Sigmoid colon (tissue), 7 donors: ENCODE results near the gene HOMER2. TPM values are rescaled to one million over a fixed set of nuclear protein-coding genes. Genes with fewer than 3 reads are reported as not detected.
"Not testable (repeated sequence)": the region's sequence is repeated elsewhere in the genome, so short reads cannot be mapped to it uniquely, and the experiment has no call there.

ENCODE experiments used
- DNase-seq: peaks from one replicate; pipeline ENCODE4 v3.0.0-alpha.2; 2019
- H3K27ac ChIP-seq, 4 donors: fragments of 200-600 bp; sonication (generic); one replicate each; pipeline ENCODE4 v1.5.1; 2016 to 2019; ENCODE audit warnings: mild to moderate bottlenecking in 1 of 4
- H3K27me3 ChIP-seq, 3 donors: fragments of 200-600 bp; sonication (generic); one replicate each; pipeline ENCODE4 v1.5.1; 2019; ENCODE audit warnings: mild to moderate bottlenecking in 1 of 3
- H3K36me3 ChIP-seq, 4 donors: fragments of 200-600 bp; sonication (generic); one replicate each; pipeline ENCODE4 v1.5.1; 2016 to 2019
- H3K4me1 ChIP-seq, 4 donors: fragments of 200-600 bp; sonication (generic); one replicate each; pipeline ENCODE4 v1.5.1; 2017 to 2019
- H3K4me3 ChIP-seq, 4 donors: fragments of 200-600 bp; sonication (generic); one replicate each; pipeline ENCODE4 v1.5.1; 2017 to 2019; ENCODE audit warnings: mild to moderate bottlenecking in 2 of 4, moderate library complexity in 1 of 4
- H3K9me3 ChIP-seq, 4 donors: fragments of 200-600 bp in 3 of 4; sonication (generic) in 3 of 4; one replicate each; pipeline versions ENCODE4 v1.5.1 to v1.6.1; 2013 to 2019
- CTCF ChIP-seq, 4 experiments: fragments of 450-650 bp in 3 of 4; fragments of 200-600 bp in 1 of 4; IDR thresholded peaks; one replicate each; pipeline ENCODE4 v1.5.1; 2016 to 2019; ENCODE audit warnings: antibody characterized with exemption in 4 of 4, mild to moderate bottlenecking in 3 of 4, moderate library complexity in 2 of 4
- EP300 ChIP-seq, 4 donors: sonication (generic); formaldehyde crosslinking; IDR thresholded peaks; one replicate each; pipeline ENCODE4 v1.6.1; 2017; ENCODE audit warnings: antibody characterized with exemption in 4 of 4
- POLR2A ChIP-seq, 2 donors: fragments of 450-650 bp; IDR thresholded peaks; one replicate each; pipeline ENCODE4 v1.6.1; 2016; ENCODE audit warnings: antibody characterized with exemption in 2 of 2, mild to moderate bottlenecking in 2 of 2, moderate library complexity in 2 of 2
- POLR2AphosphoS5 ChIP-seq, 4 donors: sonication (generic); formaldehyde crosslinking; IDR thresholded peaks; one replicate each; pipeline ENCODE4 v1.6.1; 2017; ENCODE audit warnings: antibody characterized with exemption in 4 of 4
- WGBS, 2 donors: extraction: QIAGEN DNeasy Blood & Tissue Kit; methylation state at CpG; one replicate each; pipeline ENCODE4 v1.1.7; 2013; 5-methylcytosine and 5-hydroxymethylcytosine counted together
- intact Hi-C: fragments of 100-400 bp; cut with DNase I; formaldehyde crosslinking; loops from one replicate; pipeline ENCODE4 v1.15.1; 2023
- polyA plus RNA-seq, 3 donors: library from polyadenylated mRNA; stranded (reverse); fragments of 200-250 nt; gene quantifications; one replicate each; pipeline ENCODE4 v1.2.3, GENCODE V29; 2013
- total RNA-seq, 4 donors: library from RNA; depleted of rRNA; stranded (reverse); fragments of >200 nt; gene quantifications; one replicate each; pipeline ENCODE4 v1.1.0, GENCODE V29; 2016
- donor health status: healthy with polysubstance abuse.
- donor health status: Bipolar disorder and iron deficiency.
- donor health status: healthy.

Gene HOMER2
- total and polyA plus RNA-seq, 7 donors: under 0.01 to 16.8 (median 7.1) TPM

GRCh38 chr15:82898961-82899360 lies 53.6 kb downstream of the HOMER2 start:
- H3K27me3 ChIP-seq: no peaks in the 10 kb centered on the region
- no peak overlapping the region for H3K4me3 ChIP-seq
- H3K9me3 ChIP-seq: no peaks in the 10 kb centered on the region
- H3K36me3 ChIP-seq: no peaks in the 10 kb centered on the region
- 89 to 98% methylated on average over 2 of the region's 2 CpGs for WGBS, 2 donors
- intact Hi-C loops: loop anchor here (5.0 kb wide), 1 partner anchor 53 kb away; the partner anchor contains the start of gene HOMER2
- H3K4me1 ChIP-seq: peaks cover 0 to 34% (median 12%) of the 10 kb centered on the region in 4 donors
- no peak for DNase-seq
- TF ChIP-seq EP300 (IDR thresholded peaks at IDR 0.05): no peak
- no peak for TF ChIP-seq POLR2A (IDR thresholded peaks at IDR 0.05)
- no peak for TF ChIP-seq CTCF (IDR thresholded peaks at IDR 0.05)
- no peak for TF ChIP-seq POLR2AphosphoS5 (IDR thresholded peaks at IDR 0.05)
- no peak overlapping the region for H3K27ac ChIP-seq

- peaks cover 0 to 39% (median 14%) of the 10 kb centered on the region in 4 donors for H3K4me1 ChIP-seq
- H3K27me3 ChIP-seq: no peaks in the 10 kb centered on the region
- H3K36me3 ChIP-seq: no peaks in the 10 kb centered on the region
- intact Hi-C loops: loop anchor here (5.0 kb wide), 1 partner anchor 56 kb away; the partner anchor contains the start of gene HOMER2
- no peak for DNase-seq
- H3K27ac ChIP-seq: no peak overlapping the region
- WGBS, 2 donors: 91 to 94% methylated on average over 5 of the region's 5 CpGs
- H3K4me3 ChIP-seq: no peak overlapping the region
- TF ChIP-seq EP300 (IDR thresholded peaks at IDR 0.05) (no peak), POLR2AphosphoS5 (IDR thresholded peaks at IDR 0.05) (no peak), POLR2A (IDR thresholded peaks at IDR 0.05) (no peak), CTCF (IDR thresholded peaks at IDR 0.05) (no peak)
- no peaks in the 10 kb centered on the region for H3K9me3 ChIP-seq
These were observed 56.5 kb downstream of the HOMER2 start for GRCh38 chr15:82895983-82896382.

GRCh38 chr15:82894971-82895520 lies 57.5 kb downstream of the HOMER2 start:
- Histone ChIP-seq H3K4me3 (no peak overlapping the region), H3K9me3 (no peaks in the 10 kb centered on the region), H3K27me3 (no peaks in the 10 kb centered on the region), H3K27ac (peak overlapping the region in 3 of 4 donors; percentile 3 to 62 (median 44)), H3K4me1 (peaks cover 0 to 48% (median 22%) of the 10 kb centered on the region in 4 donors), H3K36me3 (no peaks in the 10 kb centered on the region)
- intact Hi-C loops: loop anchor here (5.0 kb wide), 1 partner anchor 57 kb away; the partner anchor contains the start of gene HOMER2
- DNase-seq: no peak
- TF ChIP-seq POLR2AphosphoS5 (IDR thresholded peaks at IDR 0.05) (peak in 1 of 4 donors; percentile 73), POLR2A (IDR thresholded peaks at IDR 0.05) (no peak)
- 51 to 56% methylated on average over 4 of the region's 4 CpGs for WGBS, 2 donors

GRCh38 chr15:82893473-82893872 lies 59.0 kb downstream of the HOMER2 start:
- DNase-seq, H3K27ac ChIP-seq, H3K27me3 ChIP-seq, H3K4me3 ChIP-seq, H3K36me3 ChIP-seq, intact Hi-C loops, H3K9me3 ChIP-seq: not testable (repeated sequence)
- WGBS, 2 donors: 92 to 94% methylated on average over 12 of the region's 12 CpGs
- H3K4me1 ChIP-seq: peaks cover 0 to 43% (median 22%) of the 10 kb centered on the region in 4 donors

GRCh38 chr15:82892573-82892972 lies 59.9 kb downstream of the HOMER2 start:
- Histone ChIP-seq H3K27me3 (no peaks in the 10 kb centered on the region), H3K9me3 (no peaks in the 10 kb centered on the region), H3K4me1 (peaks cover 0 to 34% (median 22%) of the 10 kb centered on the region in 4 donors), H3K36me3 (no peaks in the 10 kb centered on the region), H3K4me3 (no peak overlapping the region), H3K27ac (no peak overlapping the region)
- WGBS, 2 donors: 91 to 94% methylated on average over 9 of the region's 9 CpGs
- intact Hi-C loops: no loop called here
- TF ChIP-seq EP300 (IDR thresholded peaks at IDR 0.05) (no peak), POLR2AphosphoS5 (IDR thresholded peaks at IDR 0.05) (no peak), POLR2A (IDR thresholded peaks at IDR 0.05) (no peak), CTCF (IDR thresholded peaks at IDR 0.05) (no peak)
- DNase-seq: no peak

- no peaks in the 10 kb centered on the region for H3K27me3 ChIP-seq
- WGBS, 2 donors: 83 to 85% methylated on average over 6 of the region's 6 CpGs
- intact Hi-C loops: no loop called here
- peaks cover 0 to 34% (median 22%) of the 10 kb centered on the region in 4 donors for H3K4me1 ChIP-seq
- H3K36me3 ChIP-seq: no peaks in the 10 kb centered on the region
- H3K9me3 ChIP-seq: no peaks in the 10 kb centered on the region
- no peak for DNase-seq
- H3K4me3 ChIP-seq: no peak overlapping the region
- H3K27ac ChIP-seq: no peak overlapping the region
- TF ChIP-seq CTCF (IDR thresholded peaks at IDR 0.05) (no peak), EP300 (IDR thresholded peaks at IDR 0.05) (no peak)
These were observed 61.5 kb downstream of the HOMER2 start for GRCh38 chr15:82890995-82891390.
